ENCODE data around the gene PDE9A.
A peak's percentile ranks its signal among the peaks of the same experiment; 100 is the strongest.

Gene PDE9A

DNA sequence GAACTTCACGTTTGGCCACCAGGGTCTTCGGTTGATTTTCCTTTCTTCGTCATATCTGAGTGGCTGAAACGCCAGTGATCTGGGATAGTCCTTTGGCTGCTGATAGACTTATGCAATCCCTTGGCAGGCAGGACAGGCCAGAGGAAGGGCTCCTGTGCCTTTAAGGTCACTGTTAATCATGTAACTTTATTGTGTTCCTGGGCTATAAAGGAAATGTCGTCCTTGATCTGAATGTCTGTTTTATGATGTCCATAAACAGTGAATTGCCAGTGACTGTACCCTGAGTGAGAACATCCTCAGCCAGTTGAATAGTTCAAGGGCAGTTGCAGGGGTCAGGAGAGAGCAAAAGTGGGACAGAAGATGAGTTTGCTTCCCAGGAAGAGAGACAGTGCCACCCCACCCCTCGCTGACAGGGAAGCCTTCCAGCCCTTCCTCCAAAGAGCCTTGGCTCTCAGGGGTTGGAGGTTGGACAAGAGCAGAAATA, 68.0 kb downstream of the PDE9A start:
- H4K91ac ChIP-seq (ENCODE audit: low read depth, low read length): no peak overlapping the region
- no peak overlapping the region for H4K8ac ChIP-seq (ENCODE audit: low read depth, low read length)
- H2AFZ ChIP-seq (ENCODE audit: insufficient read depth, low read length, poor library complexity): no peak overlapping the region
- H3K14ac ChIP-seq (ENCODE audit: low read length): no peak overlapping the region
- H3K4me1 ChIP-seq (ENCODE audit: control insufficient read depth in 1 of 2, insufficient read depth in 2 of 2, low read length in 2 of 2): peaks cover 9% of the 10 kb centered on the region in 2 experiments
- no peaks in the 10 kb centered on the region for H3K79me1 ChIP-seq (ENCODE audit: low read length)
- no peak overlapping the region for H3K23ac ChIP-seq (ENCODE audit: low read length)
- no peaks in the 10 kb centered on the region for H3K27me3 ChIP-seq (ENCODE audit: insufficient read depth, low read length)
- peaks cover 2% of the 10 kb centered on the region for H3K9me3 ChIP-seq (ENCODE audit: insufficient read depth, low read depth, low read length)
- H3K4me2 ChIP-seq (ENCODE audit: low read length): no peak overlapping the region
- H2BK120ac ChIP-seq (ENCODE audit: insufficient read depth, low read length, poor library complexity): no peak overlapping the region
- H3K18ac ChIP-seq (ENCODE audit: low read length): no peak overlapping the region
- H2AK5ac ChIP-seq (ENCODE audit: low read length): no peak overlapping the region
- H3K36me3 ChIP-seq (ENCODE audit: control insufficient read depth in 1 of 2, insufficient read depth in 2 of 2, low read length in 2 of 2): peaks cover 0 to 2% of the 10 kb centered on the region in 2 experiments
- no peaks in the 10 kb centered on the region for H3K79me2 ChIP-seq (ENCODE audit: control insufficient read depth, insufficient read depth, low read length, poor library complexity)
- WGBS (ENCODE audit: extremely low coverage, insufficient coverage, insufficient read length): no CpG with 5 or more reads among the region's 6 CpGs
- H3K27ac ChIP-seq (ENCODE audit: low read depth, low read length): no peak overlapping the region
- H4K12ac ChIP-seq (ENCODE audit: low read depth, low read length): no peak overlapping the region
- no peak overlapping the region for H3K4ac ChIP-seq (ENCODE audit: low read depth, low read length)
- no peak for DNase-seq
- H2BK12ac ChIP-seq (ENCODE audit: low read length): no peak overlapping the region
- H3K4me3 ChIP-seq (ENCODE audit: low read depth, low read length): no peak overlapping the region
- H3K9ac ChIP-seq (ENCODE audit: low read length): no peak overlapping the region
- H2BK5ac ChIP-seq (ENCODE audit: low read depth, low read length, poor library complexity): no peak overlapping the region

DNA sequence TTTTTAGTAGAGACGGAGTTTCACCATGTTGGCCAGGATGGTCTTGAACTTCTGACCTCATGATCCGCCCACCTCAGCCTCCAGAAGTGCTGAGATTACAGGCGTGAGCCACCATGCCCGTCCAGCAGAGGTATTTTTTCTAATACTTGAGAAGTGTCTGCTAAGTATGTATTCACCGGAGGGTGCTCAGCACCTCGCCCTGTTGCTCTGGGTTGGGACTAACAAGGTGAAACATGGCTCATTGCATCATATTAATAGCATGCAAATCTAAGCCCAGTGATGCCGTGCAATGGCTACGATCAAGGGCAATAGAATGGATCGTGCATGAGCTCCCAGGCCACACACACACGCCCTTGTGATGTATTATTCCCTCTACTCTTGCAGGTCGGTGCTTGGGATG, 68.7 kb downstream of the PDE9A start:
- H2AFZ ChIP-seq (ENCODE audit: insufficient read depth, low read length, poor library complexity): no peak overlapping the region
- H3K27me3 ChIP-seq (ENCODE audit: insufficient read depth, low read length): no peaks in the 10 kb centered on the region
- no peaks in the 10 kb centered on the region for H3K79me2 ChIP-seq (ENCODE audit: control insufficient read depth, insufficient read depth, low read length, poor library complexity)
- H3K14ac ChIP-seq (ENCODE audit: low read length): no peak overlapping the region
- H3K4me2 ChIP-seq (ENCODE audit: low read length): no peak overlapping the region
- H3K4me1 ChIP-seq (ENCODE audit: control insufficient read depth in 1 of 2, insufficient read depth in 2 of 2, low read length in 2 of 2): peaks cover 9% of the 10 kb centered on the region in 2 experiments
- no CpG with 5 or more reads among the region's 11 CpGs for WGBS (ENCODE audit: extremely low coverage, insufficient coverage, insufficient read length)
- H3K79me1 ChIP-seq (ENCODE audit: low read length): no peaks in the 10 kb centered on the region
- H2BK5ac ChIP-seq (ENCODE audit: low read depth, low read length, poor library complexity): no peak overlapping the region
- H3K9me3 ChIP-seq (ENCODE audit: insufficient read depth, low read depth, low read length): peaks cover 2% of the 10 kb centered on the region
- no peak overlapping the region for H3K4ac ChIP-seq (ENCODE audit: low read depth, low read length)
- H2BK12ac ChIP-seq (ENCODE audit: low read length): no peak overlapping the region
- H3K27ac ChIP-seq (ENCODE audit: low read depth, low read length): no peak overlapping the region
- no peak overlapping the region for H3K9ac ChIP-seq (ENCODE audit: low read length)
- no peak overlapping the region for H4K8ac ChIP-seq (ENCODE audit: low read depth, low read length)
- peaks cover 0 to 2% of the 10 kb centered on the region in 2 experiments for H3K36me3 ChIP-seq (ENCODE audit: control insufficient read depth in 1 of 2, insufficient read depth in 2 of 2, low read length in 2 of 2)
- peak overlapping the region; percentile 21 for H3K4me3 ChIP-seq (ENCODE audit: low read depth, low read length)
- H3K23ac ChIP-seq (ENCODE audit: low read length): no peak overlapping the region
- H3K18ac ChIP-seq (ENCODE audit: low read length): no peak overlapping the region
- no peak overlapping the region for H4K12ac ChIP-seq (ENCODE audit: low read depth, low read length)
- no peak for DNase-seq
- no peak overlapping the region for H2AK5ac ChIP-seq (ENCODE audit: low read length)
- H4K91ac ChIP-seq (ENCODE audit: low read depth, low read length): no peak overlapping the region
- no peak overlapping the region for H2BK120ac ChIP-seq (ENCODE audit: insufficient read depth, low read length, poor library complexity)

DNA sequence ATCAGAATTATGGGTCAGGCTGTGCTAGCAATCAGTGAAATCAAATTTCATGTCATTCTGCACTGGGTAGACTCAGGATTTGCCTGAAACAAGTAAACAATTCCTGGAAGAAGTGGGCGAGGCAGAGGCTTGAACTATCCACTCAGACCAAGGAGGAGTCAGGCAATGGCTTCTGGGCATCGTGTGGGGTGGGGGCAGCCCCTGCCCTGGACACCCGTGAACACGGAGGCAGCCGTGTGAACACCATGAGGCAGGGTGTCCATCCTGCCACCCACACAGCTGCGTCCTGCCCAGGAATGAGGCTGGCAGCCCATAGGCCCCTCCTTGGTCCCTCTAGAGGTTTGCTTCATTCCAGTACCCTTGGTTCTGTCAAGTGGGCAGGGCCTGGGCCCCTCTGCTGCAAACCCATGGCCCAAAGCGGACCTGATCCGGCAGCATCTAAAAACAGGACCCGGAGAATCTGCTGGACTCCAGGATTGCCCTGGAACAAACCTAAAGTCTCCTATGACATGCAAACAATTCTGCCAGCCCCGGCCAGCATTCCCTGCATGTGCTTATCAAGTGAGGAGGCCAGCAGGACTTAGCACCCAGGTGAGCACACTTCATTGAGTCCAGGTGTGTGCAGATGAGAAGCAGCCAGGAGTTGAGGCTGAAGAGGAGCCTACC, 69.5 kb downstream of the PDE9A start:
- Histone ChIP-seq H3K23ac (ENCODE audit: low read length) (no peak overlapping the region), H2BK5ac (ENCODE audit: low read depth, low read length, poor library complexity) (no peak overlapping the region), H3K27ac (ENCODE audit: low read depth, low read length) (no peak overlapping the region), H2AFZ (ENCODE audit: insufficient read depth, low read length, poor library complexity) (no peak overlapping the region), H2BK120ac (ENCODE audit: insufficient read depth, low read length, poor library complexity) (no peak overlapping the region), H2AK5ac (ENCODE audit: low read length) (no peak overlapping the region), H3K4me2 (ENCODE audit: low read length) (no peak overlapping the region), H4K8ac (ENCODE audit: low read depth, low read length) (no peak overlapping the region), H3K9me3 (ENCODE audit: insufficient read depth, low read depth, low read length) (peaks cover 2% of the 10 kb centered on the region), H3K18ac (ENCODE audit: low read length) (no peak overlapping the region), H3K4me1 (ENCODE audit: control insufficient read depth in 1 of 2, insufficient read depth in 2 of 2, low read length in 2 of 2) (peaks cover 9% of the 10 kb centered on the region in 2 experiments), H3K4me3 (ENCODE audit: low read depth, low read length) (peak overlapping the region; percentile 12), H3K79me1 (ENCODE audit: low read length) (no peaks in the 10 kb centered on the region), H3K36me3 (ENCODE audit: control insufficient read depth in 1 of 2, insufficient read depth in 2 of 2, low read length in 2 of 2) (peaks cover 0 to 2% of the 10 kb centered on the region in 2 experiments), H4K91ac (ENCODE audit: low read depth, low read length) (no peak overlapping the region), H3K14ac (ENCODE audit: low read length) (no peak overlapping the region), H3K4ac (ENCODE audit: low read depth, low read length) (no peak overlapping the region), H3K27me3 (ENCODE audit: insufficient read depth, low read length) (no peaks in the 10 kb centered on the region), H3K9ac (ENCODE audit: low read length) (no peak overlapping the region), H3K79me2 (ENCODE audit: control insufficient read depth, insufficient read depth, low read length, poor library complexity) (no peaks in the 10 kb centered on the region), H2BK12ac (ENCODE audit: low read length) (no peak overlapping the region), H4K12ac (ENCODE audit: low read depth, low read length) (no peak overlapping the region)
- no peak for DNase-seq
- no CpG with 5 or more reads among the region's 10 CpGs for WGBS (ENCODE audit: extremely low coverage, insufficient coverage, insufficient read length)

DNA sequence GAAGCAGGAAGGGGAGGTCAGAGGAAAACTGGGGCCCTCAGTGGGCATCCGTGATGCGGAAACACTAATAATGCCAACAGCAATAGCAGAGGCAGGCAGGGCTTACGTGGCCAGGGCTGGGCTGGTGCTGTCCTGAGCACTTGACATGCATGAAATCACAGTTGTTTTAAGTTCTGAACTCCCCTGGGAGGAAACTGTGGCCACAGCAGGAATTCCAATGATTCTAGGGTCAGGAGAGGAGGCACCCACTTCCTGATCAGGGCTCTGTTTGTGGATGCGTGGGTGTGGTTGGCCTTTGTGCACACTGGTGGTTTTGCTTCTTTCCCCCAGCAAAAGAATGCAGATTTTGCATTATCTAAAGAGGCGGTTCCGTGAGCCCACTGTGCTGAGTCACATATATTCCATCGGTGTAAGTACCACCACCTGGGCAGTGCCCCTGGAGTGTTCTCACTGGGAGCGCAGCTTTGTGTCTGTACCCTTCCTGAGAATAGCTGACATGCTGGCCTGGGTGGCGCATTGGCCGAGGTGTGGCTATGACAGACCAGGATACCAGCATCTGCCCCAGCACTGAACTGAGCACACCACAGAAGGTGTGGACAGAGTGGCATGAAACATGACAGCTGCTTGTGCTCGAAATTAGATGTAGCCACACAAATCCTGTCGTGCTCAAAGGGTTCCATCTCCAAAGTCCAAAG, 71.0 kb downstream of the PDE9A start:
- H2AFZ ChIP-seq (ENCODE audit: insufficient read depth, low read length, poor library complexity): no peak overlapping the region
- H4K12ac ChIP-seq (ENCODE audit: low read depth, low read length): no peak overlapping the region
- DNase-seq: peak in 1 of 2 donors; percentile 34
- no peak overlapping the region for H2BK120ac ChIP-seq (ENCODE audit: insufficient read depth, low read length, poor library complexity)
- no peaks in the 10 kb centered on the region for H3K27me3 ChIP-seq (ENCODE audit: insufficient read depth, low read length)
- peak overlapping the region; percentile 24 for H3K4me2 ChIP-seq (ENCODE audit: low read length)
- H3K36me3 ChIP-seq (ENCODE audit: control insufficient read depth in 1 of 2, insufficient read depth in 2 of 2, low read length in 2 of 2): peaks cover 0 to 2% of the 10 kb centered on the region in 2 experiments
- H3K4ac ChIP-seq (ENCODE audit: low read depth, low read length): no peak overlapping the region
- no peak overlapping the region for H3K27ac ChIP-seq (ENCODE audit: low read depth, low read length)
- H3K14ac ChIP-seq (ENCODE audit: low read length): no peak overlapping the region
- no peak overlapping the region for H2AK5ac ChIP-seq (ENCODE audit: low read length)
- no peak overlapping the region for H4K91ac ChIP-seq (ENCODE audit: low read depth, low read length)
- no peak overlapping the region for H2BK5ac ChIP-seq (ENCODE audit: low read depth, low read length, poor library complexity)
- H3K23ac ChIP-seq (ENCODE audit: low read length): no peak overlapping the region
- no peaks in the 10 kb centered on the region for H3K79me2 ChIP-seq (ENCODE audit: control insufficient read depth, insufficient read depth, low read length, poor library complexity)
- H3K79me1 ChIP-seq (ENCODE audit: low read length): no peaks in the 10 kb centered on the region
- no peak overlapping the region for H3K9ac ChIP-seq (ENCODE audit: low read length)
- H3K4me3 ChIP-seq (ENCODE audit: low read depth, low read length): no peak overlapping the region
- no peak overlapping the region for H3K18ac ChIP-seq (ENCODE audit: low read length)
- peaks cover 2% of the 10 kb centered on the region for H3K9me3 ChIP-seq (ENCODE audit: insufficient read depth, low read depth, low read length)
- H3K4me1 ChIP-seq (ENCODE audit: control insufficient read depth in 1 of 2, insufficient read depth in 2 of 2, low read length in 2 of 2): peaks cover 9% of the 10 kb centered on the region in 2 experiments
- H4K8ac ChIP-seq (ENCODE audit: low read depth, low read length): no peak overlapping the region
- H2BK12ac ChIP-seq (ENCODE audit: low read length): no peak overlapping the region
- WGBS (ENCODE audit: extremely low coverage, insufficient coverage, insufficient read length): no CpG with 5 or more reads among the region's 12 CpGs

All from trophoblast cell (in vitro differentiated cells and primary cell).